AG04449 (cell line): ENCODE data around the gene ACVR1C.

Source experiments
- CTCF ChIA-PET: fragments of 350-600 bp; formaldehyde crosslinking; extraction: SDS; loops from one replicate; lab custom pipeline; 2021; ENCODE audit warnings: antibody characterized with exemption; lab: Yijun Ruan, JAX
- POLR2A ChIA-PET: fragments of 400-600, 350-600 bp; formaldehyde crosslinking; extraction: SDS; loops from one replicate; lab custom pipeline; 2020; ENCODE audit warnings: antibody characterized with exemption, inconsistent platforms; lab: Yijun Ruan, JAX
- DNase-seq: peaks from one replicate; pipeline ENCODE4 v3.0.0-alpha.2; 2010; ENCODE audit warnings: low read depth, low spot score
- H3K4me3 ChIP-seq: 2 replicates; pipeline ENCODE4 v1.5.1; 2011; ENCODE audit warnings: low read depth, mild to moderate bottlenecking, control low read depth, low read length
- CTCF ChIP-seq: IDR thresholded peaks from one replicate; pipeline ENCODE4 v1.5.1; 2011; ENCODE audit warnings: mild to moderate bottlenecking, moderate library complexity, low read length, control low read depth, inconsistent platforms; ENCODE audit not compliant: insufficient read depth; ENCODE audit errors: missing control alignments

The ACVR1C gene

DNA sequence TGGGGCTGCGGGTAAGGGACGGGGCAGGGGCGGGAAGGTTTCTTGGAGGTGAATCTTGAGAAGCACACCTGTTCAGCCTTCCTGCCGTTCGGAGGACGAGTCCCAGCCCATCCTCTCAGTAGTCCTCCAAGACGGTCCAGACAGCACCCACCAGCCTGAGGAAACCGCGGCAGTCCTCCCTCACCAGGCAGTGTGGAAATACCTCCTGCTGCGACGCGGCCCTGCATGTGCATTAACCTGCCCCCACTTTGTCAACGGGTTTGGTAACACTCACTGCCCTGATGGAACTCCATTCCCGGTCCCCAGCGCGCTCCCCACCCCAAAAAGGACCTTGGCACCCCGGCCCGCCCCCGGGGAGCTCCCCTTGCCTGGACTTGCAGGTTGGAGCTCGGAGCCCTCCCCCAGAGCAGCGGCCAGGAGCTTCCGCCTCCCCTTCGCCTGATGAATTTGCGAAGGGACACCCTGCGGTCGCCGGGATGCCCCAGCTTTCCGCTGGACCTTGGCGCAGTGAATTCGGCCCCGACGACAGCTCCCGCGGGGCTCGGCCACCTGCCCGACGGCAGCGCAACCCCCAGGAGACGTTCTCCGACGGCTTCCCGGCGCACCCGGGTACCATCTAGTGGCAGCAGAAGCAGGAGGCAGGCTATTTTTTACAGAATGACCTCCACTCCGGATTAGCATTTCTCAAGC, 31.5 kb downstream of the ACVR1C start:
- no peak for DNase-seq
- POLR2A ChIA-PET: no interaction called here
- CTCF ChIA-PET: interaction anchor here (1.4 to 6.8 kb wide), 9 partner anchors 15 to 294 kb away, joined by 3 to 104 read pairs (median 7); partner anchors contain the start of gene ERMN
- H3K4me3 ChIP-seq: peak overlapping the region; percentile 26
- TF ChIP-seq CTCF: peak; percentile 66

DNA sequence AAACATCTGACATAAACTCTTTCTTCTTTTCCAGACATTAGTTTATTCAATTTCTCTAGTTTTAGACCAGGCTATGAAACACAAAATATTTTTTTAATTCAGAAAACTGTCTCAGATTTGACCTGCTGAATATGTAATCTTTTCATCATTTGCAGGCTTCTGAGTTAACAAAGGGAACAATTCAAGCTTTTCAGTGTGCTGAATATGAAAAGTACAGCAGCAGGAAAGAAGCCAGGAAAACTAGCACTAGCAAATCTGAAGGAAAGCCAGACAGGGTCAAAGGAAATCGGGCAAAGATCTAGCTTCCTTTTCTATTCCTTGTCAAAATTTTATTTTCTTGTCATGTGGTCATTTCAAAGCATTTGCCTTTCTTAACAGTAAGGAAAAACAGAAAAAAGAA, 35.3 kb downstream of the ACVR1C start:
- ChIA-PET POLR2A (no interaction called here), CTCF (interaction anchor here (0.8 to 6.8 kb wide), 12 partner anchors 11 to 294 kb away, joined by 3 to 104 read pairs (median 4); no protein-coding TSS in a partner anchor)
- no peak overlapping the region for H3K4me3 ChIP-seq
- TF ChIP-seq CTCF: no peak
- DNase-seq: no peak

DNA sequence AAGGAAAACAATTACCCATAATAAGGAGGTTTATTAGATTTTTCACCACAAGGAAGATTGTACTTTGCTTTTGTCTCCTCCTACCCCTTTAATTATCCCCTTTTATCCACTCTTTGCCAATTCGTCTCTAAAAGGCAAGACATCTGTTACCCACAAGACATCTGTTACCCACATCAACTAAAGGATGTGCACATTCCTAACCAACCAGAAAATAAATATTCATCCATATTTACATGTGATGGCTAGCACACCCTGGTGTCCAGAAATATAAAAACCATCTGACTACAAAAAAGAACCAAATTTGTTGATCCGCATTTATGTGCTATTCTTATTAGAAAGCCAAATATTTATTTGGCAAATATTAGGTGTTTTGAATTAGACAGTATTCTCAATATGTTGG, 35.7 kb downstream of the ACVR1C start:
- POLR2A ChIA-PET: no interaction called here
- DNase-seq: no peak
- H3K4me3 ChIP-seq: no peak overlapping the region
- CTCF ChIA-PET: interaction anchor here (1.1 to 6.8 kb wide), 7 partner anchors 39 to 294 kb away, joined by 3 to 104 read pairs (median 5); no protein-coding TSS in a partner anchor
- no peak for TF ChIP-seq CTCF

- CTCF ChIA-PET: interaction anchor here (0.8 to 1.7 kb wide), 8 partner anchors 9 to 295 kb away, joined by 3 to 9 read pairs (median 4); no protein-coding TSS in a partner anchor
- no peak for TF ChIP-seq CTCF
- no peak for DNase-seq
These were observed 36.3 kb downstream of the ACVR1C start for GRCh38 chr2:157592374-157592773.

DNA sequence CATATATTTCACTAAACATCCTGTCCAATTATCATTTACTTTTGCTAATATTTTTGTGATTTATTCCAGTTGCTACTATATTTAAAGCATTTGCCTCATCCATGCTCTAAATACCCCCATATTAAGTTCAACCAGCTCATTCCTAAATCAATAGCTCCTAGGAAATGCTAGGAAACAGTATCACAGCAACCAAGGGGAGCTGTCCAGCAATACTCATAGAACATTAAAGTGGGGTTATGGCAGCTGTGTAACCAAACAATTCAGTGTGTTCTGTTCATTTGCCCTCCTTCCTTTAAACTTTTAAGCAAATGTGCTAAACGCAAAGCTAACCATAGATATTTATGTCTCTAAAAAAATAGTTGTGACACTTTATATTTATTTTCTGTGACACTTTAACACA, 41.1 kb downstream of the ACVR1C start:
- no peak overlapping the region for H3K4me3 ChIP-seq
- POLR2A ChIA-PET: no interaction called here
- TF ChIP-seq CTCF: no peak
- DNase-seq: no peak
- CTCF ChIA-PET: interaction anchor here (1.1 to 1.2 kb wide), 2 partner anchors 90 to 95 kb away, joined by 3 read pairs; no protein-coding TSS in a partner anchor

More at GRCh38 chr2:157592374-157592773, 36.3 kb downstream of the ACVR1C start:
- no peak overlapping the region for H3K4me3 ChIP-seq
- POLR2A ChIA-PET: no interaction called here

DNA sequence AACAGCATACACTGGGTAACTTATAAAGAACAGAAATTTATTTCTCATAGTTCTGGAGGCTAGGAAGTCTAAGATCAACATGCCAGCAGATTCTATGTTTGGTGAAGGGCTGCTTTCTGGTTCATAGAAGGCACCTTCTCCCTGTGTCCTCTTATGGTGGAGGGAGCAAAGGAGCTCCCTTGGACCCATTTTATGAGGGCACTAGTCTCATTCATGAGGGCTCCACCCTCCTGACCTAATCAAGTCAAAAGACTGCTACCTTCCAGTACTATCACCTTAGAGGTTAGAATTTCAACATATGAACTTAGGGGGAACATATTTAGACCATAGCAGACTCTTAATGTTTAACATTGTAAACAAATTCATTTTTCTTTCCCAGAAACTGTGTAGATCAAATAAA, 54.5 kb downstream of the ACVR1C start:
- POLR2A ChIA-PET: no interaction called here

More for the DNA sequence above, 54.5 kb downstream of the ACVR1C start:
- TF ChIP-seq CTCF: no peak
- CTCF ChIA-PET: no interaction called here
- DNase-seq: no peak
- H3K4me3 ChIP-seq: no peak overlapping the region
